GM12878 (cell line): Measurements from ENCODE around the gene PPIF. TPM values are rescaled to one million over a fixed set of nuclear protein-coding genes. Genes with fewer than 3 reads are reported as not detected.

Experiments used
- ASH2L ChIP-seq: fragments of 300-600, 200-600 bp; sonication (generic); IDR thresholded peaks from 2 replicates; pipeline ENCODE4 v1.6.1; 2017; ENCODE audit warnings: low read depth, mild to moderate bottlenecking, borderline replicate concordance
- CBFB ChIP-seq: IDR thresholded peaks from 2 replicates; pipeline ENCODE4 v1.6.1; 2016; ENCODE audit warnings: antibody characterized with exemption, low read depth
- E2F4 ChIP-seq: IDR thresholded peaks from 2 replicates; pipeline ENCODE4 v1.6.1; 2012; ENCODE audit warnings: low read depth, low read length, improper control_type of control experiment
- EED ChIP-seq: sonication (generic); IDR thresholded peaks from 2 replicates; pipeline ENCODE4 v1.6.1; 2016; ENCODE audit warnings: antibody characterized with exemption, low read depth
- EP300 ChIP-seq, 2 experiments: fragments of 150-350 bp in 1 of 2; IDR thresholded peaks; 2 replicates each; pipeline ENCODE4 v1.6.1; 2011 to 2012; ENCODE audit warnings: low read depth in 2 of 2, low read length in 2 of 2, borderline replicate concordance in 1 of 2, improper control_type of control experiment in 1 of 2, inconsistent platforms in 1 of 2; ENCODE audit not compliant: control insufficient read depth in 1 of 2
- FOS ChIP-seq: IDR thresholded peaks from 3 replicates; pipeline ENCODE4 v1.6.1; 2011; ENCODE audit warnings: borderline replicate concordance; ENCODE audit not compliant: insufficient read length; ENCODE audit errors: extremely low read depth
- FOXM1 ChIP-seq: IDR thresholded peaks from 2 replicates; pipeline ENCODE4 v1.6.1; 2012; ENCODE audit warnings: low read depth, mild to moderate bottlenecking, inconsistent platforms, low read length, moderate library complexity
- HDGF ChIP-seq: fragments of 450-650 bp; IDR thresholded peaks from 2 replicates; pipeline ENCODE4 v1.6.1; 2016; ENCODE audit warnings: antibody characterized with exemption
- KAT2A ChIP-seq: conservative IDR thresholded peaks from 2 replicates; pipeline ENCODE4 v1.6.1; 2011; ENCODE audit warnings: low read depth, low read length; ENCODE audit not compliant: control insufficient read depth
- MTA2 ChIP-seq: fragments of 450-650 bp; IDR thresholded peaks from 2 replicates; pipeline ENCODE4 v1.6.1; 2016; ENCODE audit warnings: low read depth, mild to moderate bottlenecking, moderate library complexity
- MYC ChIP-seq: IDR thresholded peaks from 2 replicates; pipeline ENCODE4 v1.6.1; 2011; ENCODE audit warnings: mild to moderate bottlenecking, low read length, moderate library complexity, inconsistent platforms; ENCODE audit not compliant: insufficient read depth, insufficient replicate concordance, insufficient read length, severe bottlenecking
- NKRF ChIP-seq: fragments of 450-650 bp; conservative IDR thresholded peaks from 2 replicates; pipeline ENCODE4 v1.6.1; 2017; ENCODE audit warnings: mild to moderate bottlenecking, moderate library complexity
- PAX8 ChIP-seq: fragments of 450-650 bp; IDR thresholded peaks from 2 replicates; pipeline ENCODE4 v1.6.1; 2017; ENCODE audit warnings: mild to moderate bottlenecking, moderate library complexity
- POLR2A ChIP-seq: IDR thresholded peaks from 2 replicates; pipeline ENCODE4 v1.6.1; 2011; ENCODE audit warnings: low read depth, mild to moderate bottlenecking, low read length
- RELA ChIP-seq: fragments of 450-650 bp; IDR thresholded peaks from 2 replicates; pipeline ENCODE4 v1.8.0; 2014; ENCODE audit warnings: borderline replicate concordance; ENCODE audit not compliant: partially characterized antibody
- SKIL ChIP-seq: fragments of 450-650 bp; IDR thresholded peaks from 2 replicates; pipeline ENCODE4 v1.6.1; 2017; ENCODE audit warnings: mild to moderate bottlenecking, low read depth, inconsistent platforms; ENCODE audit not compliant: poor library complexity, severe bottlenecking
- SRF ChIP-seq, 2 experiments: IDR thresholded peaks; 2 replicates each; pipeline ENCODE4 v1.6.1; 2011; ENCODE audit warnings: low read depth in 2 of 2, low read length in 2 of 2, mild to moderate bottlenecking in 1 of 2, moderate library complexity in 1 of 2
- SUPT20H ChIP-seq: IDR thresholded peaks from 2 replicates; pipeline ENCODE4 v1.6.1; 2011; ENCODE audit warnings: low read depth, mild to moderate bottlenecking, low read length, moderate library complexity, borderline replicate concordance; ENCODE audit not compliant: control insufficient read depth
- YBX1 ChIP-seq: fragments of 450-650 bp; IDR thresholded peaks from 2 replicates; pipeline ENCODE4 v1.6.1; 2016; ENCODE audit warnings: antibody characterized with exemption
- ZBTB4 ChIP-seq: fragments of 450-650 bp; formaldehyde crosslinking; IDR thresholded peaks from 2 replicates; pipeline ENCODE4 v1.4.0; 2022; ENCODE audit warnings: mild to moderate bottlenecking, moderate library complexity
- ZZZ3 ChIP-seq: IDR thresholded peaks from 2 replicates; pipeline ENCODE4 v1.6.1; 2011; ENCODE audit warnings: low read depth; ENCODE audit not compliant: control insufficient read depth, insufficient read length
- polyA plus RNA-seq, 11 experiments: library from polyadenylated mRNA; depleted of rRNA in 4 of 11; unstranded in 6 of 11; stranded (reverse) in 5 of 11; fragments of >200 nt; fragmentation: Nextera tagmentation in 4 of 11; fragmentation: Illumina TruSeq in 1 of 11; extraction: Ambion mirVana in 4 of 11; extraction: Trizol in 1 of 11; gene quantifications; 1 replicate in 1 of 11; 2 replicates in 10 of 11; pipeline versions ENCODE4 v1.2.1 to v1.2.3, GENCODE V29; 2011 to 2016; ENCODE audit warnings: inconsistent platforms in 2 of 11, missing spikeins in 2 of 11, low read depth in 1 of 11
- total RNA-seq, 4 experiments: library from RNA; depleted of rRNA in 3 of 4; stranded (reverse); fragments of >200 nt in 3 of 4; fragmentation: Illumina TruSeq in 1 of 4; extraction: Trizol in 1 of 4; gene quantifications; 2 replicates each; pipeline versions ENCODE4 v1.2.1 to v1.2.3, GENCODE V29; 2013 to 2021
- TF ChIP-seq, protein P1 (sequence below): fragments of 450-650 bp; IDR thresholded peaks from 2 replicates; pipeline ENCODE4 v1.6.1; 2014; ENCODE audit warnings: mild to moderate bottlenecking

Gene PPIF
- total and polyA plus RNA-seq, 10 of the 15 experiments (the other 5 are each of a cell fraction or from before 2014, with no cell fraction given): 28.8 to 180 (median 128) TPM

GRCh38 chr10:79331709-79332108 lies 15.6 kb upstream of the PPIF start (continued):
- TF ChIP-seq ZBTB4 (CRISPR knock-in tag) (no peak), CBFB (no peak), HDGF (peak; percentile 55; the same call in 1 of the 2 replicates), FOXM1 (no peak), EED (peak; percentile 81), RELA (peak; percentile 98), FOS (no peak), MTA2 (0 out of 2 replicates have a peak, but pooled peaks have one; percentile 29), PAX8 (no peak), POLR2A (peak; percentile 76), SRF (IDR thresholded peaks at IDR 0.05; ENCODE audit: low read depth in 2 of 2, low read length in 2 of 2) (no peak), NKRF (no peak), SUPT20H (no peak), ASH2L (no peak), MYC (no peak), YBX1 (no peak), ZZZ3 (no peak), EP300 (IDR thresholded peaks at IDR 0.05; ENCODE audit: borderline replicate concordance in 1 of 2, control insufficient read depth in 1 of 2, low read depth in 2 of 2, low read length in 2 of 2) (peak in 1 of 2 experiments; percentile 61; a peak in 1 of 4 replicates), SKIL (no peak), KAT2A (no peak), E2F4 (no peak)
- TF ChIP-seq, protein P1, sequence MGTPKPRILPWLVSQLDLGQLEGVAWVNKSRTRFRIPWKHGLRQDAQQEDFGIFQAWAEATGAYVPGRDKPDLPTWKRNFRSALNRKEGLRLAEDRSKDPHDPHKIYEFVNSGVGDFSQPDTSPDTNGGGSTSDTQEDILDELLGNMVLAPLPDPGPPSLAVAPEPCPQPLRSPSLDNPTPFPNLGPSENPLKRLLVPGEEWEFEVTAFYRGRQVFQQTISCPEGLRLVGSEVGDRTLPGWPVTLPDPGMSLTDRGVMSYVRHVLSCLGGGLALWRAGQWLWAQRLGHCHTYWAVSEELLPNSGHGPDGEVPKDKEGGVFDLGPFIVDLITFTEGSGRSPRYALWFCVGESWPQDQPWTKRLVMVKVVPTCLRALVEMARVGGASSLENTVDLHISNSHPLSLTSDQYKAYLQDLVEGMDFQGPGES: no peak
